A172 (cell line): Measurements from ENCODE around the gene RSPH1. TPM values are rescaled to one million over a fixed set of nuclear protein-coding genes. Genes with fewer than 3 reads are reported as not detected.

Experiments used
- DNase-seq: peaks from one replicate; pipeline ENCODE4 v3.0.0-alpha.2; 2015; ENCODE audit warnings: low spot score
- total RNA-seq: library from RNA; depleted of rRNA; stranded (reverse); fragments of >200 nt; shearing (Covaris generic); gene quantifications from 2 replicates; pipeline ENCODE4 v1.2.3, GENCODE V29; 2014; rRNA removed

Gene RSPH1
- not detected in 2 replicates for total RNA-seq

- DNase-seq: peak; percentile 99
Measured at GRCh38 chr21:42496120-42496838, at the start of gene RSPH1. Gene RSPH1, minus strand, starts transcription at chr21:42496224. Its CDS starts 38 bp downstream, at chr21:42496186.

- DNase-seq: no peak
Measured at GRCh38 chr21:42545745-42546144, 49.7 kb upstream of the RSPH1 start.

GRCh38 chr21:42545317-42545716 lies 49.3 kb upstream of the RSPH1 start:
- DNase-seq: no peak

GRCh38 chr21:42544544-42544943 lies 48.5 kb upstream of the RSPH1 start:
- no peak for DNase-seq

- DNase-seq: no peak
Measured at GRCh38 chr21:42543106-42543847, 47.3 kb upstream of the RSPH1 start.

DNA sequence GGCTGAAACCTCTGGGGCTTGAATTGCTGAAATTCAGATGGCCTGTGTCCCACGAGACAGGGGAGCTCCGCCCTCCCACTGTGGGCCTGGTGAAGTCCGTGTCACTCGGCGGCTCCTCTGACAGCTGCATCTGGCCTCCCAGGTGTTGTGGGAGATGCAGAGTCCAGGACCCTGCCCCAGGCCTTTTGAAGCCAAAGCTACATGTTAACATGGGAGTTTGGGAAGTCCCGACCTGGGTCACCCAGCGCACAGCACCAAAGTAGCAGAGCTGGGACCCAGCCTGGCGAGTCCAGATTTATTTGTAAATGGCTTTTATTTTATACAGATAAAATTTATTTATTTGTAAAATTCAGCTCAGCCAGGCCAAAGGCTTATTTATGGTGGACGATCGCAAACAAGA lies 46.6 kb upstream of the RSPH1 start:
- DNase-seq: no peak

GRCh38 chr21:42542196-42542595 lies 46.2 kb upstream of the RSPH1 start:
- DNase-seq: no peak

- DNase-seq: no peak
Measured at GRCh38 chr21:42541618-42542017, 45.6 kb upstream of the RSPH1 start.

DNA sequence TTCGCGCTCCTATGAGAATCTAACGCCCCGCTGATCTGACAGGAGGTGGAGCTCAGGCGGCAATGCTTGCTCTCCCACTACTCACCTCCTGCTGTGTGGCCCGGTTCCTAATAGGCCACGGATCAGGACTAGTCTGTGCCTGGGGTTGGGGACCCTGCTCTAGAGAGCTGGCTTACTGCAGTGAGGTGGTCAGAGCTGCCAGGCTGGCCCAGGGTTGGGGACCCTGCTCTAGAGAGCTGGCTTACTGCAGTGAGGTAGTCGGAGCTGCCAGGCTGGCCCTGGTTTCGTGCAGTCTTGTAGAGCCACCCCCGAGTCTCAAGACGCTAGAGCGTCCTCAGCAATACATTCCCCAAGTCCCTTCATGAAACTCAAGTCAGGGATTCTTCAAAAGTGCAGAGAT lies 45.1 kb upstream of the RSPH1 start:
- DNase-seq: no peak

DNA sequence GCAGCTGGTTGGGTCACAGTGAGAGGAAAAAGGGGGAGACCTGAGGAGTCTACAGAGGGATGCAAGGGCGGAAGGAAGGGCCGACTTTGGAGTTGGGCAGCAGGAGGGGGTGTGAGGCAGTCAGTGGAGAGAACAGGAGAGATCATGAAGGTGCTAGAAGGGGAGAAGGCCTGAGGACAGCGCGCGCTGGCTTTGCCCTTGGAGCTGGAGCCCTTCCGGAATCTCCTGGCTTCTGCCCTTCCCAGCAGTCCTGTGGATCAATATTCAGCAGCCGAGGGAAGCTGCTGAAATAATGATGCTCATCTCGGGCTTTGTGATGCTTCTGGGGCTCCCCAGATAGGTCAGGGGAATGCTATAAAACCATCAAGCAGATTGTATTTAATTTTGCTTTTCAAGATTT lies 44.4 kb upstream of the RSPH1 start:
- DNase-seq: no peak

- no peak for DNase-seq
Measured at GRCh38 chr21:42539931-42540343, 43.9 kb upstream of the RSPH1 start.

DNA sequence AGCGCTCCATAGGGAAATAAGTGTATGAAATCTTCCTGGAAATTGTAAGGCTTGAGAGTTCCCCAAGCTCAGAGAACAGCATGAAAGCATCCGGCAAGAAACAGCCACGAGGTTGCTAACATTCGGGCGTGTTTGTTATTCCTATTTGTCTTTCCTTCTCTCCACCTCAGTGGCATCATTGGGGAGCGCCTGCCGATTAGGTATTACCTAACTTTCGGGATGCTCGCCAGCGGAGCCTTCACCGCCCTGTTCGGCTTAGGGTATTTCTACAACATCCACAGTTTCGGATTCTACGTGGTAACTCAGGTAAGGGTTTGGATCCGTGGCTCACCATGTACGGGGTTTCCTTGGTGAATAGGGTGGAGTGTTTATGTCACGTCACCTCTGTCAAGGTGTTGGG lies 43.3 kb upstream of the RSPH1 start:
- DNase-seq: no peak

- DNase-seq: no peak
Measured at GRCh38 chr21:42538479-42539275, 42.7 kb upstream of the RSPH1 start.

- DNase-seq: no peak
Measured at GRCh38 chr21:42537106-42537742, 41.2 kb upstream of the RSPH1 start.

DNA sequence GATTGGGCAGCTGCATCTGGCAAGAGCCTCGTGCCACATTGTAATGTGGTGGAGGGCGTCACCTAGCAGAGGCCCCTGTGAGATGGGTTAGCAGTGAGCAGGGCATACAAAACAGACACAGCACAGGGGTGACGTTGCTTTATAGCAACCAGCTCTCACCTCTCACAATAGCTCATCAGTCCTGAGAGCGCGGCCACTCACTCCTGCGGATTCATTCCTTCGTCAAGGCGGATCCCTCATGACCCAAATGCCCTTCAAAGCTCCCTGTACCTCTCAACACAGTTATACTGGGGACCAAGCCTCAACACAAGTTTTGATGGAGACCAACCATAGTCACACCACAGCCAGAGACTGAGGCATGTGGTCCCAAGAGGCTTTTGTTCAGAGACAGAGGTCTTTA lies 40.6 kb upstream of the RSPH1 start:
- no peak for DNase-seq

- no peak for DNase-seq
Measured at GRCh38 chr21:42535602-42536171, 39.7 kb upstream of the RSPH1 start.

DNA sequence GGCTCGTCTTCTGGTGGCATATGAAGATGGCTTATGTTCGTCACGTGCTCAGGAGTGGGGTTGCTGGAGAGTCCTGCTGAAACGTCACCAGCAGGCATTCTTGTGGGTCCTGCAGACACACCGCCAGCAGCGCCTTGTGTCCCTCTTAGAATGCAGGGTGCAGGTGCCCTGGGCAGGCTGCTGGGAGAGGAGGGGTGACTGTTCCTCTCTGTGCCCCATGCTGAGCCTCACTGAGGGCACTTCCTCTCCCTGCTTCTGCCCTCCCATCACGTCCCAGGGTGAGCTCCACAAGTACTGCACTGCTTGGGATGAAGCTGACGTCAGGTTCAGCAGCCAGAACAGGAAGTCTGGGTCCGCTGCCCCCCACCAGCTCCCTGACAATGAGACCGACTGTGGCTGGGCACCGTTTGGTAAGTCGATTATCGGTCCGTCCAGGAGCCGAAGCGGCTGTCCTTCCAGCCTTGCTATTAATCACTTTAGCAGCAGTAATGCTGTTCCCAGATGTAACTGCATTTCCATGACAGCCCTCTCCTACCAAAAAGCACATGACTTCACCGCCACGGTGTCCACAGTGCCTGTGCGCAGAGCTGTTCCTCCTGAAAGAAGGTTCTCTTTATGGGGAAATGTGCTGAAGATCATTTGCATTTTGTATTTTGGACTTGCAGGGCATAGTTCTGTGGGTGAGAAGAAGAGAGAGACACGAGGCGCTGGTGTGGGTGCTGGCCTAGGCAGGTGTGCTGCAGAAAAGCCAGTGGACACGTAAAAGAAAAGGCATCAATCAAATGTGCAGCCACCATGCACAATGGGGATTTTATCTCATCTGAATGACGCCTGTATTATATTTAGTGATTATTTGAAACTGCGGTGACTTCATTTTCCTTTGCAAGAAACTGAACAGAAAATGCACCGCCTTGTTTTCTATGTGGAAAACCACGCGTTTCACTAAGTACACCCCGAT lies 38.7 kb upstream of the RSPH1 start:
- no peak for DNase-seq

DNA sequence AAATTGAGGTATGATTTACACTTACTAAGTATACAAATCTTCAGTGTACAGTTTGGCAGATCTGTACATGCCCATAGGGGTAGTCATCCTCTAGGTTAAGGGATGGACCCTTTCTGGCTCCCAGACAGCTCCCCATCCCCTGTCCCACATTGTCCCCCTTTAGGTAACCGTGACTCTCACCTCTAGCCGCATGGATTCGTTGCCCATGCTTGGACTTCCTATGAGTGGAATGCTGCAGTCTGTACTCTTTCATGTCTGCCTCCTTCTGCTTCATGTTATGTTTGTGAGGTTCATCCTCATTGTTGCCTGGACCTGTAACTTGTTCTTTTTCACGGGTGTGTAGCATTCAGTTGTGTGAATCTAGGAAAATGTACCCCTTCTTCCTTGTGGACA lies 37.9 kb upstream of the RSPH1 start:
- no peak for DNase-seq

DNA sequence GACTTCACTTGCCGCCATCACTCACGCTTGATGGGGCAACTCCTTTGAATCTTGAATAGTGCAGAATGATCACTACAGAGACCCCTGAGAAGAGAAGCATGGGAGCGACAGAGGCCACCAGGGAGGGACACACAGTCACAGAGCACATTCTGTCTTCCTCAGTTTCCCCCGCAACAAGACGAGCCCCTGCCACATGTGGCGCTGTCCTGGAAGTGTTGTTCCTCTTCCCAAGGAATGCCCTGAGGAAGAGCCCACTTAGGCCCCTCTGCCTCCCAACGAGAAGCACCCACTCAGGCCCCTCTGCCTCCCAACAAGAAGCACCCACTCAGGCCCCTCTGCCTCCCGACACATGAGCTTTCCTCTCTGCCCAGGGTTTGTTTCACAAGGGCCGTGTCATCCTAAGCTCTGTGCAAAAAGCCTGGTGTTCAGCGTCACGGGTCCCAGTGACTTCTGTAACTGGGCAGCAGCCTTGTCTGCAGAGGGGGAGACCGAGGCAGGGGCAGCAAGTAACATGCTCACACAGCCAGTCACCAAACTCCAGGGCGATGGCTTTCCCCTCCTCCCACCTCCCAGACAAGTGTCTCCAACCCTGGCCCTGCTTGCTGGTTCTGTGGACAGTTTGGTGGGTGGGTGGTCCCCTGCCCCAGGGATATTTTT lies 37.4 kb upstream of the RSPH1 start:
- DNase-seq: no peak
